DND-41 (cell line): ENCODE measurements around the gene B4GALT4.

ENCODE experiments used
- ATAC-seq: fragments of 200-7000 bp; cut with Tn5 transposase; 3 replicates; pipeline ENCODE4 v1.9.1; 2021; ENCODE audit warnings: low read depth; ENCODE audit not compliant: insufficient read depth
- DNase-seq: peaks from one replicate; pipeline ENCODE4 v3.0.0-alpha.2; 2020
- H2AFZ ChIP-seq: 2 replicates; pipeline ENCODE4 v1.6.0; 2012; ENCODE audit warnings: low read depth, low read length
- H3K27ac ChIP-seq: 2 replicates; pipeline ENCODE4 v1.5.1; 2012; ENCODE audit warnings: low read length, inconsistent platforms
- H3K27me3 ChIP-seq: fragments of 200-600 bp; sonication (generic); 2 replicates; pipeline ENCODE4 v1.6.0; 2012; ENCODE audit warnings: low read length, mild to moderate bottlenecking, inconsistent platforms; ENCODE audit not compliant: insufficient read depth, poor library complexity
- H3K36me3 ChIP-seq: 2 replicates; pipeline ENCODE4 v1.5.1; 2012; ENCODE audit warnings: low read length, inconsistent platforms; ENCODE audit not compliant: insufficient read depth
- H3K4me1 ChIP-seq: 2 replicates; pipeline ENCODE4 v1.5.1; 2012; ENCODE audit warnings: mild to moderate bottlenecking, low read length; ENCODE audit not compliant: insufficient read depth
- H3K4me2 ChIP-seq: 2 replicates; pipeline ENCODE4 v1.6.0; 2012; ENCODE audit warnings: mild to moderate bottlenecking, moderate library complexity, low read length, inconsistent platforms; ENCODE audit not compliant: insufficient read depth
- H3K4me3 ChIP-seq, 2 experiments: fragments of 200-600 bp in 1 of 2; shearing (Covaris generic) in 1 of 2; 2 replicates each; pipeline ENCODE4 v1.5.1; 2012 to 2016; ENCODE audit warnings: inconsistent platforms in 2 of 2, low read length in 2 of 2, mild to moderate bottlenecking in 2 of 2, low read depth in 1 of 2, moderate library complexity in 1 of 2
- H3K79me2 ChIP-seq: 2 replicates; pipeline ENCODE4 v1.6.0; 2012; ENCODE audit warnings: low read length, inconsistent platforms; ENCODE audit not compliant: insufficient read depth
- H3K9ac ChIP-seq: 2 replicates; pipeline ENCODE4 v1.6.0; 2012; ENCODE audit warnings: low read depth, mild to moderate bottlenecking, inconsistent platforms, low read length, moderate library complexity
- H3K9me3 ChIP-seq: 2 replicates; pipeline ENCODE4 v1.5.1; 2012; ENCODE audit warnings: low read length, moderate library complexity, mild to moderate bottlenecking, inconsistent platforms; ENCODE audit not compliant: insufficient read depth, severe bottlenecking
- H4K20me1 ChIP-seq: 2 replicates; pipeline ENCODE4 v1.6.0; 2012; ENCODE audit warnings: low read length; ENCODE audit not compliant: insufficient read depth
- CTCF ChIP-seq: IDR thresholded peaks from 2 replicates; pipeline ENCODE4 v1.5.1; 2012; ENCODE audit warnings: borderline replicate concordance, low read length, moderate library complexity, mild to moderate bottlenecking; ENCODE audit not compliant: poor library complexity, severe bottlenecking; ENCODE audit errors: extremely low read depth
- EZH2 ChIP-seq: IDR thresholded peaks from 3 replicates; pipeline ENCODE4 v1.6.1; 2012; ENCODE audit warnings: borderline replicate concordance, low read depth, mild to moderate bottlenecking, moderate library complexity, low read length, inconsistent platforms; ENCODE audit not compliant: severe bottlenecking

Gene B4GALT4

GRCh38 chr3:119195911-119196310 lies 44.8 kb downstream of the B4GALT4 start:
- Histone ChIP-seq H2AFZ (no peak overlapping the region), H3K27me3 (peaks cover 4% of the 10 kb centered on the region), H3K9me3 (no peaks in the 10 kb centered on the region), H3K36me3 (no peaks in the 10 kb centered on the region), H3K9ac (no peak overlapping the region), H3K4me3 (no peak overlapping the region), H3K4me2 (no peak overlapping the region), H3K27ac (no peak overlapping the region), H4K20me1 (no peaks in the 10 kb centered on the region), H3K4me1 (no peaks in the 10 kb centered on the region), H3K79me2 (no peaks in the 10 kb centered on the region)
- no peak for DNase-seq
- TF ChIP-seq EZH2 (no peak), CTCF (no peak)
- no peak for ATAC-seq

GRCh38 chr3:119195151-119195476 lies 45.6 kb downstream of the B4GALT4 start:
- H3K9ac ChIP-seq = no peak overlapping the region
- no peak overlapping the region for H3K4me3 ChIP-seq
- no peak overlapping the region for H3K4me2 ChIP-seq

DNA sequence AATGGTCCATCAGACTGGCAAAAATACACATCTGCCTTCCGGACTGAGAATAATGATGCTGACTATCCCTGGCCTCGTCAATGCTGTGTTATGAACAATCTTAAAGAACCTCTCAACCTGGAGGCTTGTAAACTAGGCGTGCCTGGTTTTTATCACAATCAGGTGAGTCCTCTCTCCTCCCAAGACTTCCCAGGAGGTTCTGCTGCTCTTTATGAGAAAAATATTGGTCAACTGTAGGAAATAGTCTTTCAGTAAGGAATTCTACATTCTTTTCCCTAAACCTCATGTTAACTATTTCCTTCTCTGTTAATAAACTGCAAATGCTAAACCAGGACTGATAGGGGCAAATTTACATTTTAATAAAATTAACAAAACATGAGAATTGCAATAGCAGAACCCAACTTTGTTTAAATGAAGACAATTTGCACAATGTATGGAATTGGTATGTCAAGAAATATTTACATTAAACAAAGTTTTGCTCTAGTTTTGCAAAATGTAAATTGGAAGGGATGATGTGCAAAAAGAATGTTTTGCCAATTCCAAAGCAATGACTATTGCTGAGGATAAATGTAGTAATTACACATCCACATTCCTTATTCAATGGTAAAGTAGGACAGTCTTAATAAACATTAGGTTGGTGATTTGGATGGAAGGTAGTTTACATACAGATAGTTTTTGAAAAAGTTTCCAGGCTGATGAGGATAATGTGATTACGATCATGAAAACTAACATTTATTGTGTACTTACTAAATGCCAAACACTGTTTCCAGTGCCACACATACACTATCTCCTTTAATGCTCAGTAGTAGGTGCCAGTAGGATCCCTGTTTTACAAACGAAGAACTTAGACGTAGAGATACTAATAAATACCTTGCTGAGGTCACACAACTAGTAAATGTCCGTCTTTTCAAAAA lies 46.2 kb downstream of the B4GALT4 start:
- ATAC-seq = no peak
- Histone ChIP-seq H3K9me3 (no peaks in the 10 kb centered on the region), H3K4me2 (no peak overlapping the region), H3K9ac (no peak overlapping the region), H3K27me3 (peaks cover 4% of the 10 kb centered on the region), H3K4me1 (no peaks in the 10 kb centered on the region), H3K27ac (no peak overlapping the region), H3K4me3 (no peak overlapping the region), H4K20me1 (no peaks in the 10 kb centered on the region), H3K79me2 (no peaks in the 10 kb centered on the region), H3K36me3 (no peaks in the 10 kb centered on the region), H2AFZ (no peak overlapping the region)
- DNase-seq = no peak
- no peak for TF ChIP-seq EZH2

More at GRCh38 chr3:119195151-119195476, 45.6 kb downstream of the B4GALT4 start:
- no peak for ATAC-seq
- H4K20me1 ChIP-seq = no peaks in the 10 kb centered on the region
- no peaks in the 10 kb centered on the region for H3K4me1 ChIP-seq
- TF ChIP-seq EZH2 = no peak
- no peak for TF ChIP-seq CTCF
- H3K9me3 ChIP-seq = no peaks in the 10 kb centered on the region
- no peak overlapping the region for H3K27ac ChIP-seq
- H3K36me3 ChIP-seq = no peaks in the 10 kb centered on the region
- H3K27me3 ChIP-seq = peaks cover 4% of the 10 kb centered on the region
- H2AFZ ChIP-seq = no peak overlapping the region
- no peak for DNase-seq
- H3K79me2 ChIP-seq = no peaks in the 10 kb centered on the region

- no peak overlapping the region for H3K9ac ChIP-seq
- H3K9me3 ChIP-seq = no peaks in the 10 kb centered on the region
- no peak overlapping the region for H3K4me2 ChIP-seq
- DNase-seq (no peak), ATAC-seq (no peak)
- H3K4me3 ChIP-seq = no peak overlapping the region
- no peaks in the 10 kb centered on the region for H3K4me1 ChIP-seq
- H4K20me1 ChIP-seq = no peaks in the 10 kb centered on the region
- TF ChIP-seq CTCF = no peak
- TF ChIP-seq EZH2 = no peak
- H2AFZ ChIP-seq = no peak overlapping the region
- no peaks in the 10 kb centered on the region for H3K79me2 ChIP-seq
- H3K27ac ChIP-seq = no peak overlapping the region
- H3K36me3 ChIP-seq = no peaks in the 10 kb centered on the region
- H3K27me3 ChIP-seq = peaks cover 4% of the 10 kb centered on the region
Observed at GRCh38 chr3:119191800-119192199, 48.9 kb downstream of the B4GALT4 start.
